IMR-90 (cell line): ENCODE measurements around the gene SH3BP4. TPM values are rescaled to one million over a fixed set of nuclear protein-coding genes. Genes with fewer than 3 reads are reported as not detected.
A peak's percentile ranks its signal among the peaks of the same experiment; 100 is the strongest.

Experiments
- ATAC-seq: fragments of 200-7000 bp; cut with Tn5 transposase; 2 replicates; pipeline ENCODE4 v1.9.1; 2020; ENCODE audit warnings: low read depth, mild to moderate bottlenecking, moderate library complexity
- BruUV-seq: library from RNA; stranded (reverse); fragments of 400-500 nt; replicated peaks from 2 replicates; lab custom pipeline; 2021; lab: Mats Ljungman, UMichigan
- CTCF ChIA-PET: fragments of 300-600 bp; formaldehyde crosslinking; extraction: SDS; loops from one replicate; lab custom pipeline; 2021; ENCODE audit warnings: antibody characterized with exemption; lab: Yijun Ruan, JAX
- POLR2A ChIA-PET: fragments of 300-600 bp; sonication (Branson Sonifier 250); formaldehyde crosslinking; loops from one replicate; lab custom pipeline; 2022; ENCODE audit warnings: antibody characterized with exemption; ENCODE audit not compliant: unreplicated experiment; lab: Charles Lee
- DNase-seq: peaks from one replicate; pipeline ENCODE4 v3.0.0; 2013
- H2AFZ ChIP-seq: replicated peaks from 2 replicates; pipeline ENCODE3; 2013; ENCODE audit warnings: low read length, mild to moderate bottlenecking; ENCODE audit not compliant: poor library complexity
- H2AK5ac ChIP-seq: 2 replicates; pipeline ENCODE4 v1.6.1; 2013; ENCODE audit warnings: low read depth, low read length, inconsistent platforms
- H2AK9ac ChIP-seq: replicated peaks from 2 replicates; pipeline ENCODE3; 2013; ENCODE audit warnings: mild to moderate bottlenecking, low read depth, low read length, moderate library complexity; ENCODE audit not compliant: poor library complexity
- H2BK120ac ChIP-seq: 2 replicates; pipeline ENCODE4 v1.6.1; 2013; ENCODE audit warnings: low read depth, low read length, inconsistent platforms
- H2BK15ac ChIP-seq: 3 replicates; pipeline ENCODE4 v1.6.1; 2013; ENCODE audit warnings: low read depth, low read length, inconsistent platforms
- H2BK20ac ChIP-seq: 2 replicates; pipeline ENCODE4 v1.6.1; 2013; ENCODE audit warnings: low read depth, mild to moderate bottlenecking, inconsistent platforms, low read length, moderate library complexity
- H2BK5ac ChIP-seq: 2 replicates; pipeline ENCODE4 v1.6.1; 2013; ENCODE audit warnings: mild to moderate bottlenecking, low read depth, low read length, inconsistent platforms; ENCODE audit not compliant: poor library complexity, severe bottlenecking
- H3K14ac ChIP-seq: replicated peaks from 2 replicates; pipeline ENCODE4 v1.6.1; 2013; ENCODE audit warnings: low read depth, low read length, inconsistent platforms
- H3K18ac ChIP-seq: 2 replicates; pipeline ENCODE4 v1.6.1; 2013; ENCODE audit warnings: low read depth, low read length, control low read depth
- H3K23ac ChIP-seq: 2 replicates; pipeline ENCODE4 v1.6.1; 2013; ENCODE audit warnings: low read depth, low read length, inconsistent platforms
- H3K27ac ChIP-seq: 2 replicates; pipeline ENCODE4 v1.5.1; 2013; ENCODE audit warnings: mild to moderate bottlenecking, control low read depth, low read length; ENCODE audit not compliant: insufficient read depth
- H3K27me3 ChIP-seq: 2 replicates; pipeline ENCODE4 v1.6.1; 2013; ENCODE audit warnings: low read length; ENCODE audit not compliant: control insufficient read depth, insufficient read depth
- H3K36me3 ChIP-seq: 2 replicates; pipeline ENCODE4 v1.6.1; 2013; ENCODE audit warnings: low read length, mixed read lengths; ENCODE audit not compliant: control insufficient read depth, insufficient read depth
- H3K4ac ChIP-seq: 2 replicates; pipeline ENCODE4 v1.6.1; 2013; ENCODE audit warnings: low read depth, low read length, inconsistent platforms
- H3K4me1 ChIP-seq: 2 replicates; pipeline ENCODE4 v1.6.1; 2013; ENCODE audit warnings: low read length, mixed read lengths; ENCODE audit not compliant: control insufficient read depth, insufficient read depth
- H3K4me2 ChIP-seq: 2 replicates; pipeline ENCODE4 v1.6.1; 2013; ENCODE audit warnings: low read depth, mild to moderate bottlenecking, control low read depth, low read length, moderate library complexity
- H3K4me3 ChIP-seq: 2 replicates; pipeline ENCODE4 v1.5.1; 2013; ENCODE audit warnings: low read depth, mild to moderate bottlenecking, control low read depth, low read length, moderate library complexity; ENCODE audit not compliant: insufficient read depth
- H3K56ac ChIP-seq: 2 replicates; pipeline ENCODE4 v1.6.1; 2013; ENCODE audit warnings: low read length, inconsistent platforms; ENCODE audit not compliant: insufficient read depth; ENCODE audit errors: extremely low read depth
- H3K79me1 ChIP-seq, 2 experiments: 2 replicates each; pipeline ENCODE4 v1.6.1; 2013; ENCODE audit warnings: low read length in 2 of 2, inconsistent platforms in 1 of 2, low read depth in 1 of 2
- H3K9ac ChIP-seq: 2 replicates; pipeline ENCODE4 v1.6.1; 2013; ENCODE audit warnings: low read depth, low read length, control low read depth
- H3K9me1 ChIP-seq: 2 replicates; pipeline ENCODE4 v1.6.1; 2013; ENCODE audit warnings: low read length, inconsistent platforms; ENCODE audit not compliant: insufficient read depth
- H3K9me3 ChIP-seq: 2 replicates; pipeline ENCODE4 v1.6.1; 2013; ENCODE audit warnings: low read length; ENCODE audit not compliant: control insufficient read depth, insufficient read depth
- H4K20me1 ChIP-seq: 2 replicates; pipeline ENCODE4 v1.6.1; 2013; ENCODE audit warnings: low read length, inconsistent platforms; ENCODE audit not compliant: insufficient read depth
- H4K5ac ChIP-seq: 2 replicates; pipeline ENCODE4 v1.6.1; 2013; ENCODE audit warnings: mild to moderate bottlenecking, low read depth, low read length, control low read depth
- H4K8ac ChIP-seq, 2 experiments: 2 replicates each; pipeline ENCODE4 v1.6.1; 2013; ENCODE audit warnings: low read depth in 2 of 2, low read length in 2 of 2, control low read depth in 1 of 2, inconsistent platforms in 1 of 2
- H4K91ac ChIP-seq: 2 replicates; pipeline ENCODE4 v1.6.1; 2013; ENCODE audit warnings: low read depth, low read length, inconsistent platforms; ENCODE audit not compliant: insufficient read depth
- FOS ChIP-seq: fragments of 150-350 bp; IDR thresholded peaks from 2 replicates; pipeline ENCODE4 v1.6.1; 2016; ENCODE audit warnings: low read depth, low read length
- MXI1 ChIP-seq: IDR thresholded peaks from 2 replicates; pipeline ENCODE4 v1.6.1; 2012; ENCODE audit warnings: low read depth, mild to moderate bottlenecking, low read length, moderate library complexity, borderline replicate concordance
- NFE2L2 ChIP-seq: fragments of 150-350 bp; IDR thresholded peaks from 2 replicates; pipeline ENCODE4 v1.6.1; 2016; ENCODE audit warnings: low read depth, mild to moderate bottlenecking, low read length
- RAD21 ChIP-seq: IDR thresholded peaks from 2 replicates; pipeline ENCODE4 v1.6.1; 2012; ENCODE audit warnings: low read length, improper control_type of control experiment
- SMC3 ChIP-seq: fragments of 150-350 bp; IDR thresholded peaks from 2 replicates; pipeline ENCODE4 v1.6.1; 2016; ENCODE audit warnings: low read depth, mild to moderate bottlenecking, antibody characterized with exemption, low read length, moderate library complexity
- WGBS, 2 experiments: methylation state at CpG; one replicate each; pipeline versions ENCODE4 v1.1.5 to v1.1.7; 2013; ENCODE audit warnings: missing lambda C conversion rate in 2 of 2; ENCODE audit not compliant: insufficient read length in 1 of 2; ENCODE audit errors: extremely low coverage in 2 of 2; 5-methylcytosine and 5-hydroxymethylcytosine counted together
- dilution Hi-C: fragments of 300-500 bp; cut with HindIII; formaldehyde crosslinking; loops from one replicate; pipeline ENCODE4 v1.14.3; 2018; ENCODE audit warnings: low sequenced_read_pairs; ENCODE audit not compliant: unreplicated experiment
- in situ Hi-C: fragments of 300-500 bp; cut with MboI; formaldehyde crosslinking; loops from 3 replicates; pipeline ENCODE4 v1.14.3; 2019; ENCODE audit warnings: low sequenced_read_pairs, inconsistent platforms, mixed read lengths
- intact Hi-C: fragments of 100-400 bp; cut with micrococcal nuclease; formaldehyde crosslinking; loops from 2 replicates; pipeline ENCODE4 v1.10.0; 2022
- polyA plus RNA-seq, 3 experiments: library from polyadenylated mRNA; depleted of rRNA; stranded (reverse); fragments of >200 nt; gene quantifications; 2 replicates each; pipeline ENCODE4 v1.2.3, GENCODE V29; 2012; ENCODE audit warnings: low replicate concordance in 1 of 3
- total RNA-seq: library from RNA; depleted of rRNA; stranded (reverse); fragments of >200 nt; gene quantifications from 2 replicates; pipeline ENCODE4 v1.2.3, GENCODE V29; 2012
- TF ChIP-seq, protein P1 (sequence below): fragments of 150-350 bp; IDR thresholded peaks from 2 replicates; pipeline ENCODE4 v1.6.1; 2017; ENCODE audit warnings: mild to moderate bottlenecking, antibody characterized with exemption, low read length, low read depth

SH3BP4 gene
- total and polyA plus RNA-seq, 2 of the 4 experiments (the other 2 are of a cell fraction): 104 to 122 TPM

DNA sequence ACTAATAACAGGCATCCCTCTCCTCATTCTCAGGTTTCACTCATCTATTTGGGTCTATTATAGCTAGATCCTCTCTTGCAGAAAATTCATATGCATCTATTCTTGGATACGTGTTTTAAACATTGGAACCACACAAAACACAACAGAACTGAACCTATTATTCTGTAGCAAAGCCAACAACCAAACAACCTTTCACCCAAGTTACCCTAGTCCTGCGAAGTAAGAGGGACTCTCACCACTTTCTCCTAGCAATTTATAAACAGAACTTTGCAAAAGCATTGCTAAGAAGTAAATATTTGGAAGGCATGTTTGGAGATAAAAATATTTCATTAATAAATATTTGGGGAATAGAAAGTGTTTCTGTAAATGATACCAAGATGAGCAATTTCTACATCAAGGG lies 20.4 kb upstream of the SH3BP4 start:
- TF ChIP-seq NFE2L2 (no peak), MXI1 (no peak), RAD21 (no peak), SMC3 (no peak), FOS (no peak)
- TF ChIP-seq, protein P1, sequence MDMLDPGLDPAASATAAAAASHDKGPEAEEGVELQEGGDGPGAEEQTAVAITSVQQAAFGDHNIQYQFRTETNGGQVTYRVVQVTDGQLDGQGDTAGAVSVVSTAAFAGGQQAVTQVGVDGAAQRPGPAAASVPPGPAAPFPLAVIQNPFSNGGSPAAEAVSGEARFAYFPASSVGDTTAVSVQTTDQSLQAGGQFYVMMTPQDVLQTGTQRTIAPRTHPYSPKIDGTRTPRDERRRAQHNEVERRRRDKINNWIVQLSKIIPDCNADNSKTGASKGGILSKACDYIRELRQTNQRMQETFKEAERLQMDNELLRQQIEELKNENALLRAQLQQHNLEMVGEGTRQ: no peak
- in situ Hi-C loops (no loop called here), intact Hi-C loops (no loop called here), dilution Hi-C loops (no loop called here)
- no peak overlapping the region for H2BK20ac ChIP-seq
- no CpG with 5 or more reads among the region's 2 CpGs for WGBS, 2 experiments
- no peak overlapping the region for H4K8ac ChIP-seq
- H4K5ac ChIP-seq: no peak overlapping the region
- H4K91ac ChIP-seq: no peak overlapping the region
- no peaks in the 10 kb centered on the region for H3K9me1 ChIP-seq
- H3K9ac ChIP-seq: no peak overlapping the region
- CTCF ChIA-PET: no interaction called here
- no peak overlapping the region for H3K23ac ChIP-seq
- no peaks in the 10 kb centered on the region for H3K36me3 ChIP-seq
- BruUV-seq: no TSS peak
- H2BK120ac ChIP-seq: no peak overlapping the region
- H3K56ac ChIP-seq: no peak overlapping the region
- H2BK5ac ChIP-seq: no peak overlapping the region
- H3K18ac ChIP-seq: no peak overlapping the region; the same call in 1 of the 2 replicates
- no peak overlapping the region for H3K14ac ChIP-seq
- H3K27me3 ChIP-seq: peaks cover 12% of the 10 kb centered on the region
- H2BK15ac ChIP-seq: no peak overlapping the region
- H2AFZ ChIP-seq: no peak overlapping the region
- peak; percentile 75 for DNase-seq
- H3K79me1 ChIP-seq: no peaks in the 10 kb centered on the region
- no peaks in the 10 kb centered on the region for H4K20me1 ChIP-seq
- no peak overlapping the region for H2AK5ac ChIP-seq
- H3K9me3 ChIP-seq: no peaks in the 10 kb centered on the region
- H3K4me3 ChIP-seq: no peak overlapping the region
- no peak overlapping the region for H3K4ac ChIP-seq
- ATAC-seq: peak; percentile 95
- H2AK9ac ChIP-seq: no peak overlapping the region
- no peak overlapping the region for H3K4me2 ChIP-seq
- H3K27ac ChIP-seq: peak overlapping the region; percentile 87; the same call in 1 of the 2 replicates
- POLR2A ChIA-PET: no interaction called here
- H3K4me1 ChIP-seq: peaks cover 6% of the 10 kb centered on the region; the same call in 1 of the 2 replicates
